Mesodermal cell (in vitro differentiated cells): ENCODE data around the gene ATXN1.

Experiments used
- H3K27ac ChIP-seq: 2 replicates; pipeline ENCODE4 v1.7.0; 2013; ENCODE audit warnings: mild to moderate bottlenecking, low read depth, low read length, moderate library complexity; ENCODE audit not compliant: severe bottlenecking
- H3K36me3 ChIP-seq: 2 replicates; pipeline ENCODE4 v1.7.1; 2013; ENCODE audit warnings: mild to moderate bottlenecking, low read length, moderate library complexity; ENCODE audit not compliant: control insufficient read depth, insufficient read depth
- H3K4me1 ChIP-seq: one replicate; pipeline ENCODE4 v1.7.1; 2013; ENCODE audit warnings: mild to moderate bottlenecking, low read length; ENCODE audit not compliant: insufficient read depth, control insufficient read depth, poor library complexity, severe bottlenecking
- H3K4me3 ChIP-seq: 2 replicates; pipeline ENCODE4 v1.7.0; 2013; ENCODE audit warnings: low read length, control low read depth, mild to moderate bottlenecking; ENCODE audit not compliant: insufficient read depth, poor library complexity, severe bottlenecking; ENCODE audit errors: extremely low read depth
- H3K9me3 ChIP-seq: 2 replicates; pipeline ENCODE4 v1.7.1; 2013; ENCODE audit warnings: mild to moderate bottlenecking, low read length, moderate library complexity; ENCODE audit not compliant: control insufficient read depth
- WGBS, 2 experiments: methylation state at CpG; one replicate each; pipeline ENCODE4 v1.1.5; 2013; ENCODE audit warnings: missing lambda C conversion rate in 2 of 2; ENCODE audit not compliant: insufficient coverage in 2 of 2; 5-methylcytosine and 5-hydroxymethylcytosine counted together

The ATXN1 gene

DNA sequence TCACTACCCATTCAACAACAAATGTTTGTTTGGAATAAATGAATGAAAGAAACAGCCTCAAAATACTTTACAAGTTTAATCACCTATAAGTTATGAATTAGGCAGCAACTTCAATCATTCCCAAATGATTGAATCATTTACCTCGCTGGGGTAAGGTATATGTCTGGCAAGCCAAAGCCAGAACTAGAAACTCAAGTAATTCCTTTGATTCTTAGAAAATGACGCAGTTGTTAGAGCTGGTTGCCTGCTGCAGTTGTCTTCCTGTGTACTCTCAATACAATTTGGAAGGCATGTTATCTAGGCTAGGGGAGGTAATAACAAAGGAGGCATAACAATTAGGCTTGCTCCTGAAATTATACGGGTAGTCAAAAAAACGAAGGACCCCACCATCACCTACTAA, 160.6 kb downstream of the ATXN1 start:
- H3K4me1 ChIP-seq = no peaks in the 10 kb centered on the region
- H3K9me3 ChIP-seq = no peaks in the 10 kb centered on the region
- WGBS, 2 experiments = 100% methylated on average over 1 to 2 of the region's 4 CpGs
- H3K36me3 ChIP-seq = peaks cover 4% of the 10 kb centered on the region
- H3K4me3 ChIP-seq = no peak overlapping the region
- H3K27ac ChIP-seq = no peak overlapping the region

DNA sequence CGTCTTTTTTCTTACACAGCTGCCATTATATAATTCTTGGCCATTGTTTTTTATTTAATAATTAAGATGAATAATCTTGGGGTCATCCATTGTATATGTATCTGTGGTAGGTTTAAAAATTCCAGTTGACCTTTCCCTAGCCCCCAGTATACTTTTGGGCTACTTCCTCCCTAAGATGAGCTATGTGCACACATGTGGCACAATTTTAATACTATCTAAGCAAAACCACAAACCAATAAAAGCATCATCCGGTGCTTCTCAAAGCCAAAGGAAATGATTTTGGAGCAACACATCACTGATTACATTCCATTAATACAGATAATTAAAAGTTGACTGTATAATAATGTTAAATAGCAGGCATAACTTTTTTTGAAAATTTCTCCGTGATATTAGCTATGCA, 161.2 kb downstream of the ATXN1 start:
- Histone ChIP-seq H3K36me3 (peaks cover 4% of the 10 kb centered on the region), H3K4me3 (no peak overlapping the region), H3K27ac (no peak overlapping the region), H3K9me3 (no peaks in the 10 kb centered on the region), H3K4me1 (no peaks in the 10 kb centered on the region)
- WGBS, 2 experiments = no CpG with 5 or more reads among the region's 3 CpGs

DNA sequence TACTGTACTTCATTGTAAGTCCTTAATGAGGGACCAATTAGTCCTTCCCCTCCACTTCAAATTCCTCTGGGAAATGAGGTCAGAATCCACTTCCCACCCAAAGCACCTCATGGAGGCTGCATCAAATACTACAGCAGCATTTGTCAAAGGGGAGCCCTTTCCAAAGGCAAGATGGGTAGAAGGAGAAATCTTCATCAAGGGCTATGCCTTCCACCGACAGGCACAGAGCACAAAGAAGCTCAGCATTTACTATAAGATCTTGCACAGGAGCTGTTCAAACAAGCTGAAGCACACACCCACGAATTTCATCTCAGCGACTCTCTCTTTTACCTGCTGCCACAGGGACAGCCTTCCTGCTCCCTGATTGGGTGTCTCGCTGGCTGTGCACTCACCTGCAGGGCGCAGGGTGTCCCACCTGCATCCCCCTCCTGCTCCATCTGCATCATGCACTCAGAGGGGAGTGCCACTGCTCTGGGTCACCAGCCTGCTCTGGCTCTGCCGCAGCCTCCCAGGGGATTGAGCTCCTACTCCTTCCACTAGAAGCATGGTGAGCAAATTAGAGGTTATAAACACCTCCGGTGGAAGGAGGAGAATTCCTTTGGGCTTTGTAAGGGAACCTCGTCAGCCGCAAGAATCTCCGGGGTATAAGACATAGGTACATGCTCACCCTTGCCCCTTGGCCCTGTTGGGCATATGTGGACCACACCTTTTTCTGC, 164.5 kb downstream of the ATXN1 start:
- H3K36me3 ChIP-seq = no peaks in the 10 kb centered on the region
- H3K4me3 ChIP-seq = no peak overlapping the region
- H3K4me1 ChIP-seq = no peaks in the 10 kb centered on the region
- H3K9me3 ChIP-seq = no peaks in the 10 kb centered on the region
- 79 to 88% methylated on average over 7 to 10 of the region's 10 CpGs for WGBS, 2 experiments
- no peak overlapping the region for H3K27ac ChIP-seq

DNA sequence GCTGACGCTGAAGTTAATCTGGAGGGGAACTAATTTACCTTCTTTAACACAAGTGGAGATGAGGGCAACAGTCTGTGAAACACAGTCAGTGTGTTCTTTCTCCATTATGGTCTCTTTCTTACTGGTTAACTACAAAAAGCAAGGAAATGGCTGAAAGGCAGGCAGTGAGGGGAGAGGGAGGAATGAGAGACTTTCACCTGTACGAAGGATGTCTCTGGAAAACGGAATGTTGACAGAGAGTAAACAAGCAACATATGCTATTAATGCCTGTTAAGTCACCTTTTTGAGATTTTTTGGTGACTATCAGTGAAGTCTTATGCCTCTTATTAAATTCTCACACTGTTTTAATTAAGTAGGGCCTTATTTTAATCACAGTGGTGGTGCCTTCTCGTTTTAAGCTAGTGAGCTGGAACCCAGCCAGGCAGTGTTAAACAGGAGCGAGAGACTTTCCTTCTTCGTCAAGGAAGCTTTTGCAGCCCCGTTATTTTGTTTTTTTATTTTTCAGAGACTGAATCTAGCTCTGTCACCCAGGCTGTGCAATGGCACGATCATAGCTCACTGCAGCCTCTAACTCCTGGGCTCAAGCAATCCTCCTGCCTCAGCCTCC, 165.6 kb downstream of the ATXN1 start:
- H3K36me3 ChIP-seq = no peaks in the 10 kb centered on the region
- no peak overlapping the region for H3K4me3 ChIP-seq
- no peaks in the 10 kb centered on the region for H3K9me3 ChIP-seq
- H3K27ac ChIP-seq = no peak overlapping the region
- no peaks in the 10 kb centered on the region for H3K4me1 ChIP-seq
- 87 to 88% methylated on average over 7 to 8 of the region's 8 CpGs for WGBS, 2 experiments

DNA sequence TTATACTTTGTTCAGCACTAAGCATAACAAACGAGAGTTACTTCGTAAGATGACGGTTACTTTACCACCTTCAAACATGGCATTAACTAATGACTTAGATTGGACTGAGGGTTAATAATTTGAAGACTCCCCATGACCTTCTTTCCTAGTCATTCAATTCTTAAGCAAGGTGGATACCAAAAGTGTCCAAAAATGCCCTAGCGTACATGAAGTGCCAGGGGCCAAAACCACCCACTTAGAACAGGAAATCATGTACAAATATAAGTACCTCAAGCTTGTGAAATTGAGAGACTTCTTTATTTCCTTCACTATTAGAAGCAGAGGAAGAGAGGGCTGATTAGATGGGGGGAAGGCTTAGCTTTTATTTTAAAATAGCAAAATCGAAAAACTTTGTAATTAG, 166.4 kb downstream of the ATXN1 start:
- Histone ChIP-seq H3K9me3 (no peaks in the 10 kb centered on the region), H3K4me3 (no peak overlapping the region), H3K4me1 (no peaks in the 10 kb centered on the region), H3K36me3 (no peaks in the 10 kb centered on the region), H3K27ac (no peak overlapping the region)
- 83% methylated on average over 1 of the region's 5 CpGs; no CpG with 5 or more reads in 1 of the 2 experiments for WGBS, 2 experiments

DNA sequence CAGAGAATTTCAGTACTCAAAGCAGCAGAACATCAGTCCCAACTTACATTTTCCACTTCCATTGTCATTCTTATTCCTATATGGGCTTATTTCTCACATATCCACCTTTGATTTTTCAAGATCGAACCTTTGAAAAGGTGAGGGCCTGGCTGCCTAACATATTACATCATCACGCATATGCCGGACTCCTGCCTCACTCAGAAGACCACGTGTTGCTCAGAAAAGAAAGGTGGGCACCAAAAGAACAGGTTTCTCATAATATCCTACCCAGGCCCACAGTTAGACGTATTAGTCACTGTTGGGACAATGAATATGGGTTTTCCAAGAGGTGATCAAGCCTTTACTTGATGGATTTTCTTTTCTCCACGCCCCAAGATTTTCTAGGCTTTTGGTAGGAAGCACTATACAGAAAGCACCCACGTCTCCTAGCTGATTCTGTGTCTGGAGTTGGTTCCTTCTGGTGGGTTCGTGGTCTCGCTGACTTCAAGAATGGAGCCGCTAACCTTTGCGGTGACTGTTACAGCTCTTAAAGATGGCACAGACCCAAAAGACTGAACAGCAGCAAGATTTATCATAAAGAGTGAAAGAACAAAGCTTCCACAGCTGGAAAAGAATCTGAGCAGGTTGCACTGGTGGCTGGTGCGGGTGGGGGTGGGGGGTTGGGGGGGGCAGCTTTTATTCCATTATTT, 168.9 kb downstream of the ATXN1 start:
- Histone ChIP-seq H3K4me1 (no peaks in the 10 kb centered on the region), H3K36me3 (no peaks in the 10 kb centered on the region), H3K4me3 (no peak overlapping the region), H3K9me3 (no peaks in the 10 kb centered on the region), H3K27ac (no peak overlapping the region)
- WGBS, 2 experiments = 90 to 95% methylated on average over 4 of the region's 12 CpGs

DNA sequence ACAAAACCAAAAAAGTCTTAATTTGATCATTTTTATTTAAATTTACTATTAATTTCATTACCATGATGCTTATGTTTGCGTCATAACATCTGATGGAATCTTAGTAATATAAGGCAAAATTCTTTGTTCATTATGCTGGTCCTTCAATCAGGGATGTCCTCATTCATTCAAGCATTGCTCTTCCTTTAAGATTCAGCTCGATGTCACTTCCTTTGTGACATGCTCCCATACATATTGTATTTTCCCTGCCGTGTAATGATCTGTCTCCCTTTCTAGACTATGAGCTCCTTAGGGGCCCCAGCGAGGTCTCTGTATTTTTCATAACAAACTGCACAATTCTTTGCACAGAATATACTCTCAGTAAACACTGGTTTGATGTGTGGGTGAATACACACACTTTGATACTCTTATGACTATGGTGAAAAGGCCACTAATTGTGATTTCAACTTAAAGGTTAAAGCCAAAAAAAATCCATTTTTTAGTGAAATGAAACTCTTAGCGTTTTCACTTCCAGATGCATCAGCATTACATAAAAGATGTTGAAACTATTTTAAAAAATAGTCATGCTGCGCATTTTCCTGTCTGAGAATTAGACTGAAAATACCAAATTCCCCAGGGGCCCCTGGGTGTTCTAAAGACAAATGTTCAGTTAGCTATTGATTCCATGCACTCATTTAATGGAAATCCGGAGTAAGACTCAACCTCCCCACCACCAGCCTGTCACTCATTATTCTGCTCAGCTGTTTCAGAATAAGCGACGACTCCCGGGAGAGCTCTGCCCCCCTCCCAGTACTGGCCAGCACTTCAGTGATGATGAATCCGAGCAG, 169.7 kb downstream of the ATXN1 start:
- H3K9me3 ChIP-seq = no peaks in the 10 kb centered on the region
- H3K27ac ChIP-seq = no peak overlapping the region
- 91 to 96% methylated on average over 5 to 7 of the region's 11 CpGs for WGBS, 2 experiments
- H3K36me3 ChIP-seq = no peaks in the 10 kb centered on the region
- no peaks in the 10 kb centered on the region for H3K4me1 ChIP-seq
- H3K4me3 ChIP-seq = no peak overlapping the region

DNA sequence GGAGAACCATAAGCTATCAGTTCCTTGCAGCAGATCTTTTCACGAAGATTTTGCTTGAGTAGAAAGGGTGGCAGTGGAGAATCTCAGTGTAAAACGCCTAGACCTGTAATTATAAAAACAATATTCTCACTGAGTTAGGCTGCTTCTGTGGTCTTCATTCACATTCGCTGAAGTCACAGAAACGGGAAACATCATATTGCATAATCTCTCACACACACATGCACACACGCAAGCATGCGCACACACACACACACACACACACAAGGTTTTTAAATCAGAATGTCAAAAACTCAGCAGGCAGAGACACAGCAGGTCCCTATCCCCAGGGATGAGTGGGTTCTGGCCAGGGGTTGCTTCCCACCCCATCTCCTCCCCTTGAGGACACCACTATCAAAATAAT, 175.5 kb downstream of the ATXN1 start:
- H3K4me1 ChIP-seq = no peaks in the 10 kb centered on the region
- H3K36me3 ChIP-seq = peaks cover 10% of the 10 kb centered on the region
- no peak overlapping the region for H3K27ac ChIP-seq
- H3K9me3 ChIP-seq = no peaks in the 10 kb centered on the region
- WGBS, 2 experiments = 80 to 98% methylated on average over 4 to 5 of the region's 6 CpGs
- H3K4me3 ChIP-seq = no peak overlapping the region

DNA sequence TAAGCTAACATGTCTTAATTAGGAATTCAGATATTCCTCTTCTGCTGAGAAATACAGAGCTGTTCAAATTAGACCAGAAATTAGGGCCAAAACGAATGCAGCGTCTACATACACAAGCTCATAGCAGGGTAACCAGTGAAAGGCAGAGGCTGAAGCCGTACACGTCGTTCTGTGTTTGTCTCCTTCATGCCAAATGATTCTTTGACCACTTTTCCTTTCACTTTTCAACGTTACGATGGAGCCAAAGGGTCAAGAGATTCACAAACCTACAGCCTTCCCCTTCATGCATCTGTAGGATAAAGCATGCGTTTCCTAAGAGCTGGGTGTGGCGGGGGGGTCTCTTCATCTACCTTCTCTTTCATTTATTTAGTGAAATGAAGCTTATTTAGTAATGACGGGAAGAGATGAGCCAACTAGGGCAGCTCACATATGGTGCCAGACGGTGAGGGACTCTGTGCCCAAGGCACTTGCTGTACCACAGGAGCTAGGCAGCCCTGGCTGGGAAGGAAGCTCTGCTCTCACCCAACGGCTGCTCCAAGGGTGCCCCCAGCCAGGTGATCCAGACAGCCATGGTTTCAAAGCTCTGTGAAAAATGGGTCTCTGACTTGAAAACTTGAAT, 178.0 kb downstream of the ATXN1 start:
- no peaks in the 10 kb centered on the region for H3K4me1 ChIP-seq
- WGBS, 2 experiments = 94 to 95% methylated on average over 9 of the region's 12 CpGs
- H3K4me3 ChIP-seq = no peak overlapping the region
- no peaks in the 10 kb centered on the region for H3K9me3 ChIP-seq
- no peak overlapping the region for H3K27ac ChIP-seq
- peaks cover 10% of the 10 kb centered on the region for H3K36me3 ChIP-seq

DNA sequence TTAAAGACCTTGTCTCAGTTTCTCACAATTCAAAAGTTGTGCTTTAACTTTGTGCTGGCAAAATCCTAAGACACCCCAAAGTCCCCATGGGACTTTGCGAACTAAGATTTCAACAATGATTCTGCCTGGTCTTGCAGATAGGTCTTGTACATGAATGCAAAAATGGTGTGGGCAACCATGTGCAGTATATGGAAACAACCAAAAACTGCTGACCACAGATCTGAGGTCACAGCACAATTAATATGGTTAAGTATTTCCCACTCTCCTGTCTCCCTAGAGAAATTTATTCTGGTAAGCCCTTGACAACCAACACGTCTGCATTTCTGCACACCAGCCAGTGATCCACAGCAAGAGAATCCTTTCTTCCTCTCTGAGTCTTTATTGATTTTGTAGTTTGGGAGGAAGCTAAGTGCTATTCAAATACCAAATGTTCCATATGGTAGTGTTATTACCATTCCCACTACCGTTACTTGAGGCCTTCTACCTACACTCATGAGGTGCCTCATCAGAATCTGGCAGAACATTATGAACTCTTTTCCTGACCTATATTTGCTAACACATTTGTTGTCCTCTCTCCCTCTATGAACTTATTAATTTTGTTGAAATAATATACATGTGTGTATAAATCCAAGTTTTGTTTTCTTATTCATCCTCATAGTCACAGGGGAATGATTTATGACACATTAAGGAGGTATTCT, 178.7 kb downstream of the ATXN1 start:
- peaks cover 10% of the 10 kb centered on the region for H3K36me3 ChIP-seq
- 100% methylated on average over 1 of the region's 3 CpGs for WGBS, 2 experiments
- no peaks in the 10 kb centered on the region for H3K9me3 ChIP-seq
- no peaks in the 10 kb centered on the region for H3K4me1 ChIP-seq
- no peak overlapping the region for H3K27ac ChIP-seq
- H3K4me3 ChIP-seq = no peak overlapping the region
